ENCODE measurements around the gene TMA7.

Gene TMA7

DNA sequence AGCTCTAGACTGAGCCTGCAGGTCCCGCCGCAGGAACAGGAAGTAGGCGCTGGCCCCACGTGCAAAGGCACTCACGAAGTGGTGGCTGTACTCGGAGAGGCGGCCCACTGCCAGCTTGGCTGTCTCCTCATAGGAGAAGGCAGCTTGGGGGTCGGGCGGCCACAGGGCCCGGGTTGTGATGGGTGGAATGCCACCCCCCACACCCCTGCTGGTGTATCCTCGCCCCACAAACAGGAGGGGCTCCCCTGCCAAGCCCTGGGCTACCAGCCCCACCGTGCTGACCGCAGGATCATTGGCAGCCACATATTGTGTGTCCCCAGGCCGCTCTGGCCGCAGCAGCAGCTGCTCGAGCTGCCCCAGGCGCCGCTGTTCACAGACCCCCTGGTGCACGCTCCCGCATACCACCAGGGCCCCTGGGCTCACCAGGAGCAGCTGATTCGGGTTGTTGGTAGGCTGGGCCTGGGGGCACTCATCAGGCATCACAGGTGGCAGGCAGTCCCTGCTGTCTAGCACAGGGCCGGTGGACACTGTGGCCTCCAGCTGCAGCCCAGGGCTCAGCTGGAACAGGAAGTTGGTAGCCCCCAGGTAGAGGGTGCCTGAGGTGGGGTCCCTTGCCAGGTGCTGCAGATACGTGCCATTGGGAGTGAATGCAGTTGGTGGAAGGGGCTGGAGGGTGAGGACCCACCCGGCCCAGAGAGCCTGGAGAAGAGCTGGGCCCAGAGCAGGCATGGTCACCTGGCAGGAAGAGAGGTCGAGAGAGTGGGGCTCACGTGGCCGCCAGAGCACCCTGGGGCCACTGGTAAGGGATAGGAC lies 16.0 kb upstream of the TMA7 start:
- no peak for DNase-seq

DNA sequence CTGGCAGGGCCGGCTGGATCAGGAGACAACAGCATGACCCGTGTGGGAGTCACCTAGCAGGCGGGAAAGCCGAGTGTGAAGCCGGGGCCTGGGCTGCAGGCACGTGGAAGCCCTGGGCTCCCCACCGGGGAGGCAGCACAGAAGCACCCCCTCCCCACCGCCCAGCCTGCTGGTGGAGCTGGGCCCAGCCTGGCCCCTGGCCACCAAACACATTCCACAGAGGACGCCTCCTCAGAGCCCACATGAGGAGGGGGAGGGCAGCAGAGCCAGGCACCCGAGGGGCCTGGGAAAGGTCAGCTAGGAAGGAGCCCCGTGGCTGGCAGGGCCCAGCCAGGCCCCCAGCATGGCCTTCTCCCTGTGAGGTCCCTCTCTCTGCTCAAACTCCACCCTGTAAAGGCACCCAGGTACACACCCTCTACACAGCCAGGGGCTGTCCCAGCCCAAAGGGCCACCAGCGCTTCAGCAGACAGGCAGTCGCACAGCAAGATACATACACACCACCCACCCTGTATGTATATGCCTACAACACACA lies 14.7 kb upstream of the TMA7 start:
- no peak for DNase-seq

DNA sequence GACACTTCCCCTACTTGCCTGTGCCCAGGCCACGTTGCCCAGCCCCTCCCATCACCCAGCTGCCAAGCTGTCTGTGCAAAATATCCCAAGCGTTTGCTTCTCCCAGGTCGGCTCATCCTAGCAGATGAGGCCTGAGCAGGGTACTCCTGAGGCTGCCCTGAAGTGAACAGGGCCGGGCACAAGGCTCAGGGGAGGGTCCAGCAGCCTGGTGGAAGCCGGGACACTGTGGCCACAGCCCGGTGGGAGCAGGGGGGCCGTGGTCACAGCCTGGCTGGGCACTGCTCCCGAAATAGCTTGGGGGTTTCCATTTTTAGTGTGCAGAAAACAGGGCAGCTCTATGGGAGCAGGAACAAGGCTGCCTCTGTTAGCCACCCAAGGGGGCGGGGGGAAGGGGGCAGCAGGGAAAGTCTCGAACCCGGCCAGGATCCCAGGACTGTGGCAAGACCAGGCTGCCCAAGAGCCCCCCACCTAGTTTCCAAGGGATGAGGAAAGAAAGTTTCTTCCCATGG lies 13.6 kb upstream of the TMA7 start:
- no peak for DNase-seq

DNA sequence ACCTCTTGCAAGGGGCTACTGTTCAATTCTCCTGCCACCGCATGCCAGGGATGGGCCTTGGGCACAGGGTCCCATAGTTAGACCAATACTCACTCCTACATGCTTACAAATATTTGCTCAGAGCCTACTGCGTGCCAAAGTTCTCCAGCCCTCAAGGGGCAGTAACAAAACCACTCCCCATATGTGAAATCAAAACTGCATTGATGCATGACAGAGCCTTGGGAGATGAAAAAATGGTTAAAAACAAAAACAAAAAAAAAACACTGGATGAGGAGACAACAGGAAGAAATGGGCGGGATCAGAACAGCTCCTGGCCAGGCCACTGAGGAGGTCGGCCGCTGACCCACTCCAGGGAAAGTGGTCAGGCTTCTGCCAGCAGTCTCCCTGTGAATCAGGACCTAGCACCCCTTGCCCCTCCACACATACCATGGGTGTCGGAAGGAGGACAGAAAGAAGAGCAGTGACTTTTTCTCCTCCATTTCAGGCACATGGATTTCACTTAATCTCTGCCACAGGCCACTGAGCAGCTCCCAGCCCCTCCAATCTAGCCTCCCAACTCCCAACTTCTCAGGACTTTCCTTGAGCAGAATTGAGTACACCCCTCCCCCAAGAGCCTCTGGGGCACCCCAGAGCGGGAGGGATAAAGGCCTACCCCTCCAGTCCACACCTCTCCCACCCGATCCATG lies 13.0 kb upstream of the TMA7 start:
- no peak for DNase-seq

DNA sequence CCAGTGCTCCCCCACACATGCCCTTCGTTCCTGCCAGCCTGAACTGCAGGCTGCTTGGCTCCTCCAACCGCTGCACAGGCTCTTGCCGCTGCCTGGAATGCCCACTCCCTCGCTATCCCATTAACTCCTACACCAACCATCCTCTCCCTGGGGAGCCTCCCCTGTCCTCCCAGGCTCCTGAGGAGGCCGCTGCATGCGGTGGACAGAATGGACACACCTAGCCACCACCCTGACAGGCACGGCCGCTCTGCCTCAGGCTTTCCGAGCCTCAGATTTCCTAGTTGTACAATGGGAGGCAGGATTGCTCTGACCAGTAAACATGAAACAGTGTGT lies 12.5 kb upstream of the TMA7 start:
- no peak for DNase-seq

DNA sequence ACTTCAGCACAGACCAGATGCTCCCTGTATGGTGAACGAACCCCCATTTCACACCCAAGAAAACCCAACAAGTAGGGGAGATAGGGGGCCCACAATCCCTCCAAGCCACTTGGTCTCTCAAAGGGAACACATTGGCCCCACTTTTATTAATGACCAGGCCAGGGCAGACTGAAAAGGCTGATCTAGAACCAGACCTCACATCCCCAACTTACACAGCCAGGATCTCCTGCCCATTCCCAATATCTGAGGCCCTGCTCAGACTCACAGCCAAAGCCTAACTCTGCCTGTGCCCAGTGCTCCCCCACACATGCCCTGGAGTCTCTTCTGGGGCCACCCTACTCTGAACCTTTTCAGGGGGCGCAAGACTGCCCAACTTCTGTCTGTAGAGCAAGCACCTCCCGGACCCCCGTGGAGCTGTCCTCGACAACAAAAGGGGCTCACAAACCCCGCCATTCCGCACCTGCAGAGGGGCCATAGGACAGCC lies 11.9 kb upstream of the TMA7 start:
- no peak for DNase-seq

DNA sequence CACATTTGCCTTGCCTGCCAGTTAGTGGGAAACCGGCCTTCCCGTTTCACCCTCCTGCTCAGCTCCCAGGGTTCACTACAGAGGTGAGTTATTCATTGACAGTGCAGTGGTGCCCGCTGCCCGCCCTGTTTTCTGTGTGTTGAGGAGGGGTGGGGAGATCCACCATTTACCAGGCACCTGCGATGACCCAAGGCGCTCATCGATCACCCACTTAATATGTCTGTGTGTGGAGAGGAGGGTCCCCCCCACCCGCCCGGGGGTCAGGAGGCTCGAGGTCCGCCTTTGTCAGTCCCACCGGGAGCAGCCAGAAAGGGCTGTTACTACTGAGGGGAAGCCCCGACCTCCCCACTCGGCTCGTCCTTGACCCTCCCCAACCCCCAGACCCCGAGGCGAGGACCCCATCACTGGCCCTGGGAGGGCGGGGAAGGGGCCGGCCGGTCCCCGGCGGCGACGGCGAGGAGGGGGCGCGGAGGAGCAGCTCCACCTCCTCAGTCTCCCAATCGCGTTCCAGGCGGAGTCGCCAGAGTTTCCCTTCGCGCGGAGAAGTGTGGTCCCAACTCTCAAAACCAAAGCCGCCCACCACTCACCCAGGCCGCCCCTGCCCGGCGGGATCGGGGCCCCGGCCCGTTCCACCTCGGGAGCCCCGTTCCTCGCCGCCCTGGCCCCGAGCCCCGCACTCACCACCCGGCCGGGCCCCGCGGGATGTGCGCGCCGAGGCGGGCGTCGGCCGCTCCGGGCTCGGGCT lies 11.3 kb upstream of the TMA7 start:
- DNase-seq, result peak; percentile 14

DNA sequence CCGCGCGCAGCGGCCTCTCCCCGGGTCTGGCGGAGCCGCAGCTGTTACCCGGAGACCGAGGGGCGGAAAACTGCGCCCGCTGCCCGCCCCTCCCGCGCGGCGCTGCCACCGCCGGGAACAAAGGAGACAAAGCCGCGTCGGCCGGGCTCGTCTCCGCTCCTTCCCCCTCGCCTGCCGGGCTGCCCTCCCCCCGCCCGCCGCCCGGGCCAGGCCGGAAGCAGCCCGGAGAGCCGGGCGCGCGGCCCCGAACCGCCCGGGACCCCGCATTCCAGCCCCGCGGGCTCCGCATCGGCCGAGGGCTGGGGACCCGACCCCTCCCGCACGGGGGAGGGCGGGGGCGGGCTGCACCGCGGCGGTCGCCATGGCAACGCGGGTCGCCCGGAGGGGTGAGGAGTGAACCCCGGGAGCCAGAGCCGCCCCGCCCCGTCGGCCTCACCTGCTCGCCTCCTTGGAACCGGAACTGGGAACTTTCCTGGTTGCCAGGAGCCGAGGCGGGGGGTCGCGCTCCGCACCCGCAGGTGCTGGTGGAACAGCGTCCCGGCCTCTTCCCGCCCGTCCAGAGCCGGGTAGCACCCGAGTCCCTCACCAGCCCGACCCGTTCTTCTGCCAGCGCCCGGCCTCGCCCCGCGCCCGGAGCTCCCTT lies 10.6 kb upstream of the TMA7 start:
- DNase-seq, result peak; percentile 66

DNA sequence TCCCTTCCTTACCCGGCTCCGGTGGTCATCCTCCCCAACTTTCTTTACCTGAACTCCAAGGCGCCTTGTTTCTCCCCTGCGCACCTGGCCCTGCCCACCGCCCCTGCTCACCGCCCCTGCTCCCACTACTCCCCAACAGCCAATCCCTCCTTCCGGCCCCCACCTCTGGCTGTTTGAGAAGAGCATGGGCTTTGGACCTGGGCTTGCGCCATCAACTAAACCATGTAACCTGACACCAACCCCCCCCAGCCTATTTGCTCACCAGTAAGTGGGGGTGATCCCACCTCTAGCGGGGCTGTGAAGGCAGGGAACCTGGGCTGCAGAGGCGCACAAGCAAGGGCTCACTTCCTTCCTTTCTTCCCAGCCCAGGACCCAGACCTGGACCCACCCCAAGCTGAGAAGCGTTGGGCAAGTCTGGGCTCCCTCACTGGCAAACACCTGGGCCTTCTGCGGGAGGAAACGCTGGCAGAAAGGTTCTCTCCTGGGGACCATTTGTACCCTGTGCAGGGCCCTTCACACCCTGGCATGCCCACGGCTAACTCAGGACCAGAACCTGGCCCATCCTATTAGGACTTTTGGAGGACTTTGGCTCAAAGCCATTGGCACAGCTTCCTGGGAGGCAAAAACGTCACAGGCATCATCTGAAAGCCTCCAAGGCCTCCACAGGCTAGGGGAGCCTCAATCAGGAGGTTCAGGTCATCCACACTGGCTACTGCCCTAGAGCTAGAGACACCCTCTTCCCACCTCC lies 9.9 kb upstream of the TMA7 start, which contains the start of gene PLXNB1:
Gene PLXNB1, minus strand, starts transcription at position 127 of the 748 bp plus-strand sequence. CDS start 5,475 bp downstream, outside the sequence.
- DNase-seq, result peak; percentile 58

DNA sequence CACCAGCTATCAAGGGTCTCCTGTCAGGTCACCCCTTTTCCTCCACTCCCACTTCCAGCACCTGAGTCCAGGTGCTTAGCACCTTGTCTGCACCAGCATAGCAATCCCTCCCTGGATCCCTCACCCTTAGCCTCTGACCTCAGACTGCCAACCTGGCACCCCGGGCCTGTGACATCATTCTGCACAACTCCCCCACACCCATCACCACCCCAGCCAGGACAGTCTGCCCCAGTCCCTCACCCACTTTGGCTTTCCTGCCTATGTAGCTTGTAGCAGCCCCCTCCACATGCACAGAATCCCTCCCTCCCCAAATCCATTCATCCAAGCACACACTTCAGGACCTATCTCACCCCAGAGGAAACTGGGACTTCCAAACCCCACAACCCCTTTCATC lies 9.4 kb upstream of the TMA7 start:
- no peak for DNase-seq

DNA sequence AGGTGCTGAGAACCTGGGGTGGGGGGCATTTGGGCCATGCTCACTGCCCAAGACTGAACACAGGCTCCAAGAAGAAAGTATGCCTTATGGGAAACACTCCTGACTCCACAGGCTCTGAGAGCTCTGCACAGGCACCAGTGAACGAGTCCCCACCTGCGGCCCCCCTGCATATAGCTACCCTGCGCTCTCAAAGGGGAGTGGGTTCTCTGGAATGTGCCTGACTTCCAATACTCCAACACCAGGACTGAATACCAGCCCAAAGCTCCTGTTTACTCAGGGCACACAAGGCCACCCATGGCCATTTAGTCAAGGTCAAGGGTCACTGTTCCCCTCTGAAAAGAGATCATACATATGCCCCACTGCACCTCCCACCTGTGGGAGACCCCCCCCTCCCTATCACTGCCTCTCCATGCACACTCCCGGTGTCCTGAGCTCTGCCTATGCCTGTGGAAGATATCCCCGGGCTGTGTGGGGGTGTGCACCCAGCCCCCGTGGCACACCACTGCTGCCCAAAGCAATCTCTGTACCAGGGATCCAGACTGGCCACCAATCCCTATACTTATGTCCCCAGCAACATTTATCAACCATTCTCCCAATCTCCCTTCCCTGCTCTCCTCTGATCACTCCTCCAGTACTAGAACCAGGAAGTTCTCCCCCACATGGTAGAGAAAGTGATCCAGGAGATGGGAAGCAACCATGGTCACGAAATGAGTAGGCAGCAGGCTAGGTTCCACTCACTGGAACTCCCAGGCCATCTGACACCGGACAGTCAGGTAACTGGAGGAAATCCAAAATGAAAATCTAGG lies 8.6 kb upstream of the TMA7 start:
- DNase-seq, result no peak

DNA sequence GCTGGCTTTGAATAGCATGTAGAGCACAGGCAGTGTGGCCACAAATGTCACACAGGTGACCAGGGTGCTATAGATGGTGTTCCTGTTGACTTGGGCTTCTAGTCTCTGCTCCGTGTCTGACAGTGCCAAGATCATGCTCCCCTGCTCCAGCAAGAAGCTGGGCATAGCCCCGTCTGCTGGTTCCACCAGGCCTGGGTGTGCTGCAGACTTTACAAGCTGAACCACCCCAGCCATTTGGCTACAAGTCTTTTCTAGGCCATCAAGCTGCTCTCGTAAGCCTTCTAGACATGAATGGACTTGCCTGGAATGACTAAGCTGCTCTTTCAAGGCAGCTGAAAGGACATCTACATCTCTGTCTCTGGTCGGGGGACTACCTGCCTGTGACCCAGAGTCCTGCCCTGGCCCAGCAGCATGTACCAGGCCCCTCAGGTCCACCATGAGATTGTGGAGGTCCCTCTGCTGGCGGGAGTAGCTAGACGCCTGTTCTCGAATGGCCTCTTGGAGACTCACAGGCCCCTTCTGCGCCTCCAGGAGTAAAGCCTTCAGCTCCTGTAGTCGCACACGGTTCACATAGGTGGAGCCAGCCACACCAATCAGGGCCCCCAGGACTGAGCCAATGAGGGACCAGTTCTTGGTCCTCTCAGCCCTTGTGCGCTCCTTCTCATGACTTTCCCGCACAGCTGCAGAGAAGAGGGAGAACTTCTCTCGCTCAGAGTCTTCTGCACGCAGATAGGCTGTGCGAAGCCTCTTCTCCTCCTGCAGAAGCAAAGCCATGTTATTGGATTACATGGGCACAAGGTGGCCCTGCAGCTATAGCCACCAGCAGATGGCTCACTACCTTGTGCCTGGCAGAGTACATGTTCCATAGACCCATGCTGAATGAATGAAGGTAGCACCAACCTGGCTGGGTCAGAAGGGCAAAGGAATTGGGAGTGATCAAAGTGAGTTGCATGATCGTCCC lies 7.4 kb upstream of the TMA7 start:
- DNase-seq, result peak; percentile 46

DNA sequence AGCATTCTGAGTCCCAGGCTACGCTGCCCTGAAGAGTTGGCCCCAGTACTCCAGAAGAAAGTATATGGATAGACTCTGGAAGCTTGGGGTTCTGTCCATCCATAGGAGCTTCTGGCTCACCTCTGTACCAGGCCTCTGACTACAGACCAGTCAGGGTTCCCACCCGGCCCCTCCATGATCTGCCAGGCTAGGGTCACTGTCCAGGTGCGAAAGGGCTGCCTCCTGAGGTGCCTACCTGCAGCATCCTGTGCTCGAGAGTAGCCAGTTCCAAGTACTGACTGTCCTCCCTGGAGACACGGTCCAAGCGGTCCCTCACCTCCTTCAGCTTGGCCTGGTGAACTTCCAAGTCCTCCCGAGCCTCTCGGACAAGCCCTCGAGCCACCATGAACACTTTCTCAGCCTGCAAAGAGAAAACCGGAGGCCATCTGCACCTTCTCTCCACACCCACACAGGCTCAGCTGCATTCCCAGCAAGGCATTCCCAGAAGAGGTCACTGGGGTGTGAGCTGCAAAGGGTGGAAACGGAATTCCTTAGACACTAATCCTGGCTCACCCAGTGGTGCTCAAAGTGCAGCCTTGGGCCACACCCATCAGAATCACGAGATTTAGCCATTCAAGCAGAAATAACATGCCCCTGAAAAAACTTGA lies 6.5 kb upstream of the TMA7 start:
- no peak for DNase-seq

DNA sequence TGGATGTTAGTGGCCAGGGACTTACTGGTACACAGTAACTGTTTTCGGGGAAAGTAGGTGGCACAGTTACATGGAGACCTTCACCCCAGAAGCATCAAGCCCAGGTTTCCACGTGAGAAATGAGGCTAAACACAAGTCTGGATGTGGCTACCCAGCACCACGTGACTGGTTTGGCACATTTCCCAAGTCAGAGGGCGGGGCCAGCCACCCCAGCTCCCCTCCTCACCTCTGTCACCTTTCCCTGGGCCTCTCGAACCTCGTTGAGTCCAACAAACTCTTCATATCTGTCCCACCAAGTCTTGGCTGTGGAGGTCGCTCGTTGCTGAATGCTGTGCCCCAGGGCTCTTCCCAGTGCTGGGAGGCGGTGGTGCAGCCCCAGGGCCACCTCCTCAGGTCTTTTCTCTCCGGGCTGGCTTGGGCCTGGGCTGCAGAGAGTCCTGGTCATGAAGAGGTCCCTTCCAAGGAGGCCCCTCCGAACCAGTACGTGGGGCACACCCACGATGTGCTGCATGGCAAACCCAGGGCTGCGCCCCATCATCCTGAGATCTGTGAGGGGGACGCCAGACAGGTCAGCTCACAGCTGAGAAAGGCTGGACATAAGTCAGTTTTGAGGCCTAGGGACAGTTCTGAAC lies 5.3 kb upstream of the TMA7 start:
- DNase-seq, result peak; percentile 30

DNA sequence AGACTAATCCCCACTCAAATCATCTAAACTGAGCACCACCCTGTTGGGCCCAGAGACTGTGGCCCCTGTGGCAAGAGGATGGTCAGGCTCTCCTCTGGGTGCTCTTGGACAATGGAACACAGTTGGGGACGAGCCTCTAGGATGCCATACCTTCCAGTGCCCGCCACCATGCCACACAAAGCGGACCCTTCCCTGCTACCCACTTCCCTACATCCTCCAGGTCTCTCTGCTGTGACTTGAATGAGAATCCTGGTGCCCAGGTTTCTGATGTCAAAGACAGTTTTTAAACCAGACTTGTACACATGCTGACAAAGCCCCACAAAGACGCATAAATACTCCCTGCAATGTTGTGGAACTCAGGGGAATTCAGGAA lies 4.8 kb upstream of the TMA7 start:
- DNase-seq, result no peak

DNA sequence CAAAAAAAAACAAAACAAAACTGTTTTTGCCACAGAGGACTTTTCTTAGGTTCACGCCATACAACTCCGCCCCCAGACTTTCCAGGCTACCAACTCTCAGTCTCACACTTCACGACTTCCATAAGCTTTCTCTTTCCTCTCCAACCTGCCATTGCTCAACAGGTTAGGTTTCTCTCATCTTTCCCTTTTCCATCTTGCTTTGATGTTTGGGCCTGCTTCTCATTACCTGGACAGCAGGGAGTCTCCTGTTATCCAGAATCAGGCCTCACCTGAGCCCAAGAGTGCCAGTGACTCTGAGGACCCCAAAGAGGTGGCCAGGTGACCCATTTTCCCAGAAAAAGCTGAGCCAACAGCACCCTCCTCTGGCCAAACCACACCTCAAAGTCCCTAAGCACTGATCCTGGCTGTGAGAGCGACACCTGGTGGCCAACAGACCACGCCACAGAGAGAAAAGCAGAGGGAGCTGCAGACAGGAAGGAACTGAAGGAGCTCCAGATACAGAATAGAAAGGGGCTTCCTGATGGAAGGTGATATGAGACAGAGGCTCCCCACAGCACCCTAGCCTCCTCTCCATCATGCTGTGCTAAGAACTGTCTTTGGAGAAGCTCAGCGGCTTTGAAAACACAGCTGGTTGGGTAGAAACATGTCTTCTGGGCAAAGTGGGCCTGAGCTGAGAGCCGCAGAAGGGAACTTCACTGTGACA lies 4.1 kb upstream of the TMA7 start:
- peak; percentile 93 for DNase-seq

DNA sequence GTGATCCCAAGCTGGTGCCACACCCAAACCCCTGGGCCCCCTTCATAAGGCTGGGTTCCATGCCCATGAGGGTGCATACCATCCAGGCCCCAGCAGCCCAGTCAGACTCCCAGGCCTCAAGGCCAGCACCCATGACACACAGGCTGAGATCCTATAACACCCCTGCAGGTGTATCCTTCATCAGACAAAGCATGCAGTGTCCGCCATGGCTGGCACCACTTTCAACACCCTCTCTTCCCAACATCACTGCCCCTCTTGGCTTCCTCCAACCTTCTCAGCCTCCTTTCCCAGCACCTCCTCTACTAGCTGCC lies 3.6 kb upstream of the TMA7 start:
- no peak for DNase-seq

DNA sequence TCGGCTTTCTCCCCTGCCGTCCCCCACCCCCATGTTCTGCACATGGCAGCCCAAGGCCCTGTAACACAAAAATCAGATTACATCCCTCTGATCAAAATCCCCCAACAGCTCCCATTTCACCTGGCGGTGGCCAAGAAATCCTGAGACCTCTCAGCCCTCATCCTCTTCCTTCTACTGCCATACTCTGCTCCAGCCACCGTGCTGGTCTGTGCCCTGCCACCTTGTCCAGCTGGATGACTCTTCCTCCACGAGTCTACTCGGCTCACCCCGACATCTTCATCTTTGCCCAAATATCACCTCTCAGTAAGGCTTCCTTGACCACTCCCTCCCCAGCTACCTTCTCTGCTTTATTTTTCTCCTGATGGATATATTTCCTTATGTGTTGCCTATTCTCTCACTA lies 3.2 kb upstream of the TMA7 start:
- DNase-seq, result no peak
